ENCODE results near the gene MYO1C.

GRCh38 chr17:1498233-1498632 lies 5.7 kb upstream of the MYO1C start:
- TF ChIP-seq, protein P1, sequence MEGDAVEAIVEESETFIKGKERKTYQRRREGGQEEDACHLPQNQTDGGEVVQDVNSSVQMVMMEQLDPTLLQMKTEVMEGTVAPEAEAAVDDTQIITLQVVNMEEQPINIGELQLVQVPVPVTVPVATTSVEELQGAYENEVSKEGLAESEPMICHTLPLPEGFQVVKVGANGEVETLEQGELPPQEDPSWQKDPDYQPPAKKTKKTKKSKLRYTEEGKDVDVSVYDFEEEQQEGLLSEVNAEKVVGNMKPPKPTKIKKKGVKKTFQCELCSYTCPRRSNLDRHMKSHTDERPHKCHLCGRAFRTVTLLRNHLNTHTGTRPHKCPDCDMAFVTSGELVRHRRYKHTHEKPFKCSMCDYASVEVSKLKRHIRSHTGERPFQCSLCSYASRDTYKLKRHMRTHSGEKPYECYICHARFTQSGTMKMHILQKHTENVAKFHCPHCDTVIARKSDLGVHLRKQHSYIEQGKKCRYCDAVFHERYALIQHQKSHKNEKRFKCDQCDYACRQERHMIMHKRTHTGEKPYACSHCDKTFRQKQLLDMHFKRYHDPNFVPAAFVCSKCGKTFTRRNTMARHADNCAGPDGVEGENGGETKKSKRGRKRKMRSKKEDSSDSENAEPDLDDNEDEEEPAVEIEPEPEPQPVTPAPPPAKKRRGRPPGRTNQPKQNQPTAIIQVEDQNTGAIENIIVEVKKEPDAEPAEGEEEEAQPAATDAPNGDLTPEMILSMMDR (IDR thresholded peaks at IDR 0.05; ENCODE audit: insufficient read depth, low read length, poor library complexity, severe bottlenecking), result no peak
- TF ChIP-seq EZH2phosphoT487 (conservative IDR thresholded peaks at IDR 0.05; ENCODE audit: low read length), result no peak
